T-cell (primary cell): Measurements from ENCODE around the gene LRRN4. TPM values are rescaled to one million over a fixed set of nuclear protein-coding genes. Genes with fewer than 3 reads are reported as not detected.
A peak's percentile ranks its signal among the peaks of the same experiment; 100 is the strongest.

Source experiments
- ATAC-seq, 4 experiments: fragments of 200-7000 bp in 3 of 4; fragments of 150-1000 bp in 1 of 4; cut with Tn5 transposase; replicated peaks in 1 of 4; 1 replicate in 3 of 4; 2 replicates in 1 of 4; pipeline ENCODE4 v1.10.0; 2021; ENCODE audit warnings: moderate library complexity in 3 of 4, mild to moderate bottlenecking in 2 of 4, moderate number of reproducible peaks in 1 of 4
- CTCF ChIA-PET, 2 donors: fragments of 300-600 bp; sonication (Branson Sonifier 250); formaldehyde crosslinking; loops; one replicate each; lab custom pipeline; 2022; ENCODE audit warnings: antibody characterized with exemption in 2 of 2; lab: Charles Lee
- POLR2A ChIA-PET, 2 donors: fragments of 300-600 bp; sonication (Branson Sonifier 250); formaldehyde crosslinking; loops; one replicate each; lab custom pipeline; 2022; ENCODE audit warnings: antibody characterized with exemption in 2 of 2; lab: Charles Lee
- DNase-seq, 35 experiments: peaks; one replicate each; pipeline versions ENCODE4 v3.0.0 to v3.0.0-alpha.2; 2013 to 2023
- H3K27ac ChIP-seq: one replicate; pipeline ENCODE4 v1.5.1; 2013; ENCODE audit warnings: low read length
- H3K27me3 ChIP-seq, 2 experiments: replicated peaks in 1 of 2; 1 replicate in 1 of 2; 2 replicates in 1 of 2; pipeline versions ENCODE4 v1.6.1 to v1.7.0; 2013; ENCODE audit warnings: low read length in 1 of 2, mixed read lengths in 1 of 2; ENCODE audit not compliant: control insufficient read depth in 2 of 2, insufficient read depth in 2 of 2; ENCODE audit errors: extremely low read depth in 1 of 2
- H3K36me3 ChIP-seq, 2 donors: 1 replicate in 1 of 2; 2 replicates in 1 of 2; pipeline versions ENCODE4 v1.6.1 to v1.7.0; 2013; ENCODE audit warnings: low read length in 1 of 2; ENCODE audit not compliant: control insufficient read depth in 2 of 2, insufficient read depth in 1 of 2; ENCODE audit errors: extremely low read depth in 1 of 2
- H3K4me1 ChIP-seq, 2 experiments: 1 replicate in 1 of 2; 2 replicates in 1 of 2; pipeline versions ENCODE4 v1.6.1 to v1.7.0; 2013; ENCODE audit warnings: low read length in 2 of 2, mixed read lengths in 1 of 2; ENCODE audit not compliant: insufficient read depth in 2 of 2, control insufficient read depth in 1 of 2; ENCODE audit errors: extremely low read depth in 1 of 2
- H3K4me3 ChIP-seq, 2 donors: 1 replicate in 1 of 2; 2 replicates in 1 of 2; pipeline versions ENCODE4 v1.5.1 to v1.7.0; 2013; ENCODE audit warnings: mild to moderate bottlenecking in 2 of 2, low read length in 1 of 2, moderate library complexity in 1 of 2; ENCODE audit not compliant: control insufficient read depth in 1 of 2; ENCODE audit errors: extremely low read depth in 1 of 2
- H3K9me3 ChIP-seq: 2 replicates; pipeline ENCODE4 v1.7.0; 2013
- H3K27ac Mint-ChIP-seq, 2 donors: one replicate each; pipeline ENCODE4 v1.8.0; 2020 to 2021; ENCODE audit warnings: mild to moderate bottlenecking in 2 of 2, mixed read lengths in 2 of 2
- H3K27me3 Mint-ChIP-seq, 2 donors: one replicate each; pipeline ENCODE4 v1.8.0; 2021 to 2022; ENCODE audit warnings: mixed read lengths in 2 of 2
- H3K36me3 Mint-ChIP-seq: one replicate; pipeline ENCODE4 v1.8.0; 2021; ENCODE audit warnings: mixed read lengths
- H3K4me1 Mint-ChIP-seq, 3 donors: one replicate each; pipeline ENCODE4 v1.8.0; 2020 to 2022; ENCODE audit warnings: mixed read lengths in 3 of 3, mild to moderate bottlenecking in 1 of 3
- H3K4me3 Mint-ChIP-seq, 3 donors: one replicate each; pipeline ENCODE4 v1.8.0; 2020 to 2022; ENCODE audit warnings: mild to moderate bottlenecking in 3 of 3, mixed read lengths in 3 of 3, moderate library complexity in 3 of 3
- H3K9me3 Mint-ChIP-seq, 3 donors: one replicate each; pipeline ENCODE4 v1.8.0; 2020 to 2022; ENCODE audit warnings: mixed read lengths in 3 of 3
- WGBS: methylation state at CpG from one replicate; pipeline ENCODE4 v1.1.5; 2013; ENCODE audit warnings: missing lambda C conversion rate; ENCODE audit not compliant: insufficient coverage; 5-methylcytosine and 5-hydroxymethylcytosine counted together
- total RNA-seq, 35 experiments: library from RNA in 6 of 35; stranded (reverse) in 6 of 35; fragments of 120-200 nt in 1 of 35; gene quantifications; one replicate each; pipeline versions ENCODE4 v1.2.1 to v1.2.4 and lab custom pipeline; 2013 to 2026

The LRRN4 gene
- total RNA-seq, 5 donors from 2014 or later (not counting 1 experiment from before 2014, with no cell fraction given): 0.09 TPM; not detected in 3

DNA sequence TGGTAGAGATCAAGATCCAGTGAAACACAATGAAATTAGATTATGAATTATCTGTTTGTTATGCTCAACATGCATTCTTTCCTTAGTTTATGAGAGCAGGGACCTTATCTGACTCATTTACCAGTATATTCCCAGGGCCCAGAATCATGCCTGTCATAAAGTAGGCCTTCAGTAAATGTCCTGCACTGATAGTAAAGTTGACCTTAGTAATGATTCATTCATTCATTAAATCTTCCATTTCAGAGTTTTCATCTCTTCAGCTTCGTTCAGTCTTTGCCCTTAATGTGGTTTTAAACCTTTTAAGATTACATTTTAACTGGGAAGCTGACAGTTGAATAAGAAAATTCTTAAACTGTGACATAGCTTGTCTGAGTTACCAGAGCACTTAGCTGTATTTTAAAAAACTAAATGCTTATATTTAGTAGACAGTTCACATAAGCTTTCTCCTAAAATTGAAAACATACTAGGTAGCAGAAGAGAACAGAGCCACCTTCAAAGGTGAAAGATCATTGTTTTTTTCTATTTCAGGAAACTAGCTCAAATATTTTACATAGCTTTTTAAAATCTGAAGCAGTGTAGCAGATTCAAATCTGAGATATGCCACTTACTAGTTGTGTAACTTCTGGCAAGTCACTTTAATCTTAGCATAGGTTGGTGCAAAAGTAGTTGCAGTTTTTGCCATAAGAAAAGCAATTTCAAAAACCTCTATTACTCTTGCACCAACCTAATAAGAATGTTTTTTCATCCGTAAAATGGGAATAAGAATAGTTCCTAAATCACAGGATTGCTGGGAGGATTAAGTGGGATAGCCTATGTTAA lies 62.0 kb downstream of the LRRN4 start:
- Mint-ChIP-seq H3K4me3 (no peak overlapping the region), H3K9me3 (no peaks in the 10 kb centered on the region), H3K27me3 (no peaks in the 10 kb centered on the region), H3K4me1 (peaks cover 5 to 14% (median 14%) of the 10 kb centered on the region in 3 donors), H3K36me3 (peaks cover 26% of the 10 kb centered on the region), H3K27ac (peak overlapping the region in 1 of 2 donors; percentile 44)
- Histone ChIP-seq H3K4me1 (peaks cover 6% of the 10 kb centered on the region in 2 experiments), H3K4me3 (no peak overlapping the region), H3K27ac (no peak overlapping the region), H3K36me3 (peaks cover 0 to 6% of the 10 kb centered on the region in 2 donors), H3K9me3 (no peaks in the 10 kb centered on the region), H3K27me3 (no peaks in the 10 kb centered on the region)
- ChIA-PET POLR2A (interaction anchor here in 1 of 2 donors (0.5 kb wide), 1 partner anchor 425 kb away, joined by 11 read pairs; no protein-coding TSS in a partner anchor), CTCF (no interaction called here)
- DNase-seq (no peak), ATAC-seq (no peak)
- no CpG with 5 or more reads among the region's 2 CpGs for WGBS

DNA sequence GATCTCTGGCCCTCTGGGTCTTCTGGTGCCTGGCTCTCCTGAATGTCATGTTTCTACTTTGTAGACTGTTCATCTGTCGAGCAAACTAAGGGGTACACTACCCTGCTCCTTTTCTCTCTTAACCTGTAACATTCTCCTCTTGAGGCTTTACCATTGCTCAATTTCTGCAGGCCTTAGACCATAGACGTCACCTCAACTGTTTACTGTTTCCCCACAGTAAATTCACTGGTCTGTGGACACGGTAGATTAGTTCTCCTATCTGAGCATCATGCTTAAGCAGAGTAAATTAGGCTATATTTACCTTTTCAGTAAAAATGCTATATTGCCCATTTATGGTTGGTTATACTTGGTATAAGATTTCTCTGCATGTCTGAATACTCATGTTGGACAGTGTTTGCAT lies 62.9 kb downstream of the LRRN4 start:
- CTCF ChIA-PET: interaction anchor here (0.6 to 0.8 kb wide), 2 partner anchors 84 to 423 kb away, joined by 3 to 4 read pairs; no protein-coding TSS in a partner anchor
- Mint-ChIP-seq H3K27ac (no peak overlapping the region), H3K27me3 (no peaks in the 10 kb centered on the region), H3K9me3 (no peaks in the 10 kb centered on the region), H3K36me3 (peaks cover 31% of the 10 kb centered on the region), H3K4me3 (no peak overlapping the region), H3K4me1 (peaks cover 2 to 6% (median 5%) of the 10 kb centered on the region in 3 donors)
- DNase-seq: no peak
- Histone ChIP-seq H3K4me1 (peaks cover 0 to 2% of the 10 kb centered on the region in 2 experiments), H3K4me3 (no peak overlapping the region), H3K9me3 (no peaks in the 10 kb centered on the region), H3K27ac (no peak overlapping the region), H3K27me3 (no peaks in the 10 kb centered on the region), H3K36me3 (peaks cover 0 to 6% of the 10 kb centered on the region in 2 donors)
- WGBS: 100% methylated on average over 2 of the region's 3 CpGs
- POLR2A ChIA-PET: no interaction called here
- no peak for ATAC-seq

Other genes with a start within 250 kb of the LRRN4 start
- under 1 TPM in 3 of 5 donors, not detected in 2; 0.09 to 0.41 (median 0.13) TPM for gene CHGB, start 142.6 kb downstream of the LRRN4 start, total RNA-seq
- 10 to 100 TPM in 3 of 5 donors, 1 to 10 TPM in 2; 9.4 to 14.6 (median 13.6) TPM for gene TRMT6, start 103.5 kb downstream of the LRRN4 start, total RNA-seq
- gene MCM8, start 103.4 kb downstream of the LRRN4 start, total RNA-seq: 1 to 10 TPM; 4.4 to 8.3 (median 7.3) TPM
- 10 to 100 TPM; 16.6 to 24.2 (median 18.4) TPM for gene CRLS1, start 47.9 kb downstream of the LRRN4 start, total RNA-seq
- under 1 TPM in 2 of 5 donors, not detected in 3; 0.20 to 0.22 TPM for gene FERMT1, start 69.0 kb upstream of the LRRN4 start, total RNA-seq